Peyer's patch (tissue), 4 donors: ENCODE results near the gene SMAD5. TPM values are rescaled to one million over a fixed set of nuclear protein-coding genes. Genes with fewer than 3 reads are reported as not detected.

ENCODE experiments used
- DNase-seq, 3 donors: peaks; one replicate each; pipeline ENCODE4 v3.0.0-alpha.2; 2017 to 2019
- H3K27ac ChIP-seq, 4 donors: fragments of 200-600 bp; sonication (generic); one replicate each; pipeline ENCODE4 v1.5.1; 2016 to 2019
- H3K27me3 ChIP-seq, 2 donors: fragments of 200-600 bp; sonication (generic); one replicate each; pipeline ENCODE4 v1.5.1; 2019
- H3K36me3 ChIP-seq, 3 donors: fragments of 200-600 bp; sonication (generic); one replicate each; pipeline ENCODE4 v1.5.1; 2016 to 2019
- H3K4me1 ChIP-seq, 4 donors: fragments of 200-600 bp; sonication (generic); one replicate each; pipeline ENCODE4 v1.5.1; 2016 to 2019
- H3K4me3 ChIP-seq, 4 donors: fragments of 200-600 bp; sonication (generic); 1 replicate in 3 of 4; 2 replicates in 1 of 4; pipeline ENCODE4 v1.5.1; 2016 to 2019; ENCODE audit warnings: mild to moderate bottlenecking in 1 of 4
- H3K9me3 ChIP-seq, 4 donors: fragments of 200-600 bp; sonication (generic); one replicate each; pipeline ENCODE4 v1.5.1; 2016 to 2019; ENCODE audit warnings: mild to moderate bottlenecking in 1 of 4
- POLR2A ChIP-seq, 2 donors: fragments of 450-650 bp; IDR thresholded peaks; one replicate each; pipeline ENCODE4 v1.5.1; 2017; ENCODE audit warnings: antibody characterized with exemption in 2 of 2, mild to moderate bottlenecking in 2 of 2, moderate library complexity in 2 of 2
- total RNA-seq, 4 donors: library from RNA; depleted of rRNA; stranded (reverse); fragments of >200 nt; gene quantifications; one replicate each; pipeline ENCODE4 v1.1.0, GENCODE V29; 2016
- TF ChIP-seq, protein P1 (sequence below), 6 experiments: fragments of 450-650 bp in 4 of 6; fragments of 200-600 bp in 2 of 6; sonication (generic) in 1 of 6; IDR thresholded peaks; one replicate each; pipeline ENCODE4 v1.5.1; 2017 to 2019; ENCODE audit warnings: antibody characterized with exemption in 6 of 6, mild to moderate bottlenecking in 3 of 6, moderate library complexity in 1 of 6

Gene SMAD5
- total RNA-seq, 4 donors from 2014 or later, result 20.0 to 31.4 (median 23.7) TPM

GRCh38 chr5:136123236-136123768 lies 9.3 kb upstream of the SMAD5 start:
- Histone ChIP-seq H3K4me3 (no peak overlapping the region), H3K27me3 (no peaks in the 10 kb centered on the region), H3K27ac (no peak overlapping the region), H3K36me3 (no peaks in the 10 kb centered on the region), H3K4me1 (no peaks in the 10 kb centered on the region), H3K9me3 (no peaks in the 10 kb centered on the region)
- no peak for DNase-seq
- TF ChIP-seq, protein P1, sequence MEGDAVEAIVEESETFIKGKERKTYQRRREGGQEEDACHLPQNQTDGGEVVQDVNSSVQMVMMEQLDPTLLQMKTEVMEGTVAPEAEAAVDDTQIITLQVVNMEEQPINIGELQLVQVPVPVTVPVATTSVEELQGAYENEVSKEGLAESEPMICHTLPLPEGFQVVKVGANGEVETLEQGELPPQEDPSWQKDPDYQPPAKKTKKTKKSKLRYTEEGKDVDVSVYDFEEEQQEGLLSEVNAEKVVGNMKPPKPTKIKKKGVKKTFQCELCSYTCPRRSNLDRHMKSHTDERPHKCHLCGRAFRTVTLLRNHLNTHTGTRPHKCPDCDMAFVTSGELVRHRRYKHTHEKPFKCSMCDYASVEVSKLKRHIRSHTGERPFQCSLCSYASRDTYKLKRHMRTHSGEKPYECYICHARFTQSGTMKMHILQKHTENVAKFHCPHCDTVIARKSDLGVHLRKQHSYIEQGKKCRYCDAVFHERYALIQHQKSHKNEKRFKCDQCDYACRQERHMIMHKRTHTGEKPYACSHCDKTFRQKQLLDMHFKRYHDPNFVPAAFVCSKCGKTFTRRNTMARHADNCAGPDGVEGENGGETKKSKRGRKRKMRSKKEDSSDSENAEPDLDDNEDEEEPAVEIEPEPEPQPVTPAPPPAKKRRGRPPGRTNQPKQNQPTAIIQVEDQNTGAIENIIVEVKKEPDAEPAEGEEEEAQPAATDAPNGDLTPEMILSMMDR (IDR thresholded peaks at IDR 0.05), result no peak
- no peak for TF ChIP-seq POLR2A (IDR thresholded peaks at IDR 0.05)

- TF ChIP-seq POLR2A (IDR thresholded peaks at IDR 0.05), result no peak
- TF ChIP-seq, protein P1 (IDR thresholded peaks at IDR 0.05), result no peak
- no peak for DNase-seq
- H3K4me1 ChIP-seq, result peaks cover 0 to 6% (median 0%) of the 10 kb centered on the region in 4 donors
- H3K27ac ChIP-seq, result no peak overlapping the region
- no peak overlapping the region for H3K4me3 ChIP-seq
- no peaks in the 10 kb centered on the region for H3K27me3 ChIP-seq
- no peaks in the 10 kb centered on the region for H3K36me3 ChIP-seq
- no peaks in the 10 kb centered on the region for H3K9me3 ChIP-seq
These were observed 5.1 kb upstream of the SMAD5 start for GRCh38 chr5:136127560-136127959.

GRCh38 chr5:136128481-136128880 lies 4.2 kb upstream of the SMAD5 start:
- Histone ChIP-seq H3K4me1 (peaks cover 0 to 6% (median 0%) of the 10 kb centered on the region in 4 donors), H3K4me3 (no peak overlapping the region), H3K9me3 (no peaks in the 10 kb centered on the region), H3K27ac (no peak overlapping the region), H3K36me3 (no peaks in the 10 kb centered on the region), H3K27me3 (no peaks in the 10 kb centered on the region)
- no peak for DNase-seq
- TF ChIP-seq, protein P1 (IDR thresholded peaks at IDR 0.05), result no peak
- TF ChIP-seq POLR2A (IDR thresholded peaks at IDR 0.05), result no peak

DNA sequence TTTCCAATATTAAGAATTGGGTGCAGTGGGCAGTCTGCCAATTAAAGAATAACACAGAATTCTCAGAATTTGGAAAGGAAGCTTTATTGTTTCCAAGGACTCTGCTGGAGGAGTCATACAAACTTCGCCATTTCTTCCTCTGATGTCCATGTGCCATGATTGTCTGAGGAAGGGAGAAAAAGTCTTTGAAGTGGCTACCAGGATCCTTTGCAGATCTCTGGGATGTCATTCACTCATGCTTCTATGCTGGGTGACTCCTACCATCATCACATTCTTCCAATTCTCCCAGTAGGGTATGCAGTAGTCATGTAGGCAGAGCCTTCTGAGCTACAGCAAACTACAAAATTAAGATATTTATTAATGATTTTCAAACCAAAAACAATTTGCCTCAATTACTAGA lies 3.2 kb upstream of the SMAD5 start:
- Histone ChIP-seq H3K4me3 (no peak overlapping the region), H3K9me3 (no peaks in the 10 kb centered on the region), H3K4me1 (peaks cover 0 to 13% (median 3%) of the 10 kb centered on the region in 4 donors), H3K27ac (no peak overlapping the region), H3K27me3 (no peaks in the 10 kb centered on the region), H3K36me3 (no peaks in the 10 kb centered on the region)
- TF ChIP-seq POLR2A (IDR thresholded peaks at IDR 0.05), result no peak
- TF ChIP-seq, protein P1 (IDR thresholded peaks at IDR 0.05), result no peak
- DNase-seq, result no peak

DNA sequence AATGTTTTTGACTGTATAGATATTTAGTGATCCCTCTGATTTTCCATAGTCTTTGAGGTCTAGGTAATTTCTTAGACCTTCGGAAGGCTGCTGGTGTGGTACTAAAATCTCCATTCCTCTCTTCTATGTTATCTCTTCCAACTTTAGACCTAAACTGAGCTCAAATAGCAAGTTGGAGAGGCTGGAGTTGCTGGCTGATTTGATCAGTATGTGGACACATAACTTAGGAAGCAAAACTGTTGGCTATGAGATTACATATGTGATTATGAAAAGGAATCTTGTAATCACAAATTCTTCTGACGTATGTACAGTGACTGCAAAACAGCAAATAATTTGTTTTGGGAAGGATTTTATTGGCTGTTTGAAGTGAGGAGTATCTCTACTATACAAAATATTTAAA lies 2.1 kb upstream of the SMAD5 start:
- DNase-seq, result no peak
- TF ChIP-seq, protein P1 (IDR thresholded peaks at IDR 0.05), result no peak
- TF ChIP-seq POLR2A (IDR thresholded peaks at IDR 0.05), result no peak
- Histone ChIP-seq H3K9me3 (no peaks in the 10 kb centered on the region), H3K4me1 (peaks cover 0 to 21% (median 4%) of the 10 kb centered on the region in 4 donors), H3K27me3 (no peaks in the 10 kb centered on the region), H3K27ac (no peak overlapping the region), H3K4me3 (no peak overlapping the region), H3K36me3 (no peaks in the 10 kb centered on the region)

DNA sequence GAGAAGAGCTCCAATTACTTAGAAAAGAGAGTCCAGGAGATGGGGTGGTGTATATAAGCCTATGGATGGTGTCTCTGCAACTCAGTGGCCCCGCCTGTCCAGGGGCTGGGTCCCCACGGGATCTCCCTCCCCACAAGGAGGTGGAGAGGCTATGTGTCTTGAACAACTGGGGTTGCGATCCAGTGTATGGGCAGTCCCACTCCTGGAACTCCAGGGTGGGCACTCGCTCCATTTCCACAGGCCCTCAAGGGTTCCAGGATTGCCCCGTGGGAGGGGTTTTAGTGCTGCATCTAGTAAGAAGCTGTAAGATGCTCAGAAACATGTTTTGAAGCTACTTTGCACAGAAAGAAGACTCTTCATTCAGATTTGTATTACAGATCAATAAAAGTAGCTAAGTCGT lies 558 bp upstream of the SMAD5 start:
- H3K27me3 ChIP-seq, result no peaks in the 10 kb centered on the region
- H3K9me3 ChIP-seq, result no peaks in the 10 kb centered on the region
- TF ChIP-seq POLR2A (IDR thresholded peaks at IDR 0.05), result no peak
- TF ChIP-seq, protein P1 (IDR thresholded peaks at IDR 0.05), result no peak
- no peaks in the 10 kb centered on the region for H3K36me3 ChIP-seq
- peak; percentile 21 to 52 (median 48) for DNase-seq
- H3K4me3 ChIP-seq, result peak overlapping the region; percentile 71 to 95 (median 90)
- H3K4me1 ChIP-seq, result peaks cover 0 to 21% (median 4%) of the 10 kb centered on the region in 4 donors
- peak overlapping the region; percentile 89 to 98 (median 92) for H3K27ac ChIP-seq
